OCI-LY3 (cell line): ENCODE data around the gene SHFL.

ENCODE experiments used
- H2AFZ ChIP-seq: fragments of 200-600, 300-600 bp; shearing (Covaris generic); 2 replicates; pipeline ENCODE4 v1.6.0; 2014; ENCODE audit warnings: antibody characterized with exemption, low read depth, low read length
- H3K27ac ChIP-seq: fragments of 200-600, 300-600 bp; sonication (generic); 2 replicates; pipeline ENCODE4 v1.5.1; 2014; ENCODE audit warnings: mild to moderate bottlenecking, low read length, moderate library complexity, mixed read lengths
- H3K27me3 ChIP-seq: fragments of 200-600, 300-600 bp; sonication (generic); 2 replicates; pipeline ENCODE4 v1.6.1; 2014; ENCODE audit warnings: low read depth, low read length, mixed read lengths
- H3K36me3 ChIP-seq: fragments of 200-600, 300-600 bp; sonication (generic); replicated peaks from 2 replicates; pipeline ENCODE3; 2014; ENCODE audit warnings: low read depth, low read length, mixed read lengths
- H3K4me1 ChIP-seq: fragments of 300-600, 200-600 bp; sonication (generic); 2 replicates; pipeline ENCODE4 v1.6.1; 2014; ENCODE audit warnings: low read length, mixed read lengths
- H3K4me2 ChIP-seq: fragments of 200-600, 300-600 bp; sonication (generic); 2 replicates; pipeline ENCODE4 v1.6.1; 2014; ENCODE audit warnings: low read length, mixed read lengths
- H3K4me3 ChIP-seq: fragments of 300-600, 200-600 bp; sonication (generic); 2 replicates; pipeline ENCODE4 v1.5.1; 2014; ENCODE audit warnings: antibody characterized with exemption, mild to moderate bottlenecking, low read length, moderate library complexity
- H3K79me2 ChIP-seq: fragments of 300-600, 200-600 bp; shearing (Covaris generic); 2 replicates; pipeline ENCODE4 v1.6.1; 2014; ENCODE audit warnings: mild to moderate bottlenecking, low read length, mixed read lengths
- H3K9ac ChIP-seq: fragments of 300-600, 200-600 bp; shearing (Covaris generic); 2 replicates; pipeline ENCODE4 v1.6.0; 2014; ENCODE audit warnings: mild to moderate bottlenecking, low read length, moderate library complexity
- H3K9me3 ChIP-seq: fragments of 200-600, 300-600 bp; shearing (Covaris generic); 2 replicates; pipeline ENCODE4 v1.6.1; 2014; ENCODE audit warnings: low read length, mixed read lengths; ENCODE audit not compliant: insufficient read depth
- H4K20me1 ChIP-seq: fragments of 200-600, 300-600 bp; sonication (generic); 2 replicates; pipeline ENCODE4 v1.6.1; 2016; ENCODE audit warnings: low read length, mixed read lengths; ENCODE audit not compliant: insufficient read depth
- CTCF ChIP-seq: fragments of 200-600, 300-600 bp; sonication (generic); IDR thresholded peaks from 2 replicates; pipeline ENCODE4 v1.5.1; 2014; ENCODE audit warnings: antibody characterized with exemption, low read length, low read depth
- EZH2phosphoT487 ChIP-seq: fragments of 200-600 bp; shearing (Covaris generic); IDR thresholded peaks from 2 replicates; pipeline ENCODE4 v1.6.1; 2018; ENCODE audit warnings: antibody characterized with exemption, mixed run types, low read depth

Gene SHFL

GRCh38 chr19:10141973-10142372 lies 55.9 kb downstream of the SHFL start:
- Histone ChIP-seq H2AFZ (no peak overlapping the region), H3K27ac (no peak overlapping the region), H3K4me3 (no peak overlapping the region), H3K9ac (no peak overlapping the region), H3K27me3 (no peaks in the 10 kb centered on the region), H3K36me3 (peaks cover 91% of the 10 kb centered on the region), H4K20me1 (no peaks in the 10 kb centered on the region), H3K79me2 (peaks cover 9% of the 10 kb centered on the region; the same call in 1 of the 2 replicates), H3K4me2 (no peak overlapping the region), H3K9me3 (no peaks in the 10 kb centered on the region), H3K4me1 (no peaks in the 10 kb centered on the region)
- TF ChIP-seq CTCF (no peak), EZH2phosphoT487 (no peak)
